Dermis microvascular lymphatic vessel endothelial cell (primary cell): ENCODE measurements around the gene RABGAP1. TPM values are rescaled to one million over a fixed set of nuclear protein-coding genes. Genes with fewer than 3 reads are reported as not detected.

Experiments
- total RNA-seq: library from RNA; depleted of rRNA; stranded (reverse); fragments of >200 nt; gene quantifications from 2 replicates; pipeline ENCODE4 v1.2.1, GENCODE V29; 2014

The RABGAP1 gene
- total RNA-seq, 1 donor from 2014 or later = 34.4 TPM

Other genes with a start within 250 kb of the RABGAP1 start
- not detected in 2 replicates for gene OR1L4, start 217.0 kb upstream of the RABGAP1 start, total RNA-seq
- not detected in 2 replicates for gene OR1L6, start 198.7 kb upstream of the RABGAP1 start, total RNA-seq
- gene OR5C1, start 152.1 kb upstream of the RABGAP1 start, total RNA-seq = not detected in 2 replicates
- not detected in 2 replicates for gene OR1K1, start 140.9 kb upstream of the RABGAP1 start, total RNA-seq
- gene PDCL, start 112.4 kb upstream of the RABGAP1 start, total RNA-seq = 69.7 and 86.1 TPM in 2 replicates
- gene RC3H2, start 35.7 kb upstream of the RABGAP1 start, total RNA-seq = 57.0 and 92.5 TPM in 2 replicates
- gene ZBTB6, start 27.7 kb upstream of the RABGAP1 start, total RNA-seq = 10.7 and 12.0 TPM in 2 replicates
- gene ZBTB26, start 9.5 kb upstream of the RABGAP1 start, total RNA-seq = 2.6 and 3.5 TPM in 2 replicates
- 0.39 and 0.63 TPM in 2 replicates for gene GPR21, start 92.6 kb downstream of the RABGAP1 start, total RNA-seq